Activated CD8-positive, alpha-beta memory T cell treated with anti-CD3 and anti-CD28 coated beads for 4 hours (primary cell): ENCODE results near the gene CCDC90B.

Experiments used
- DNase-seq, 2 donors: peaks; one replicate each; pipeline ENCODE4 v3.0.0-alpha.2; 2020; ENCODE audit warnings: low read depth in 2 of 2

CCDC90B gene

DNA sequence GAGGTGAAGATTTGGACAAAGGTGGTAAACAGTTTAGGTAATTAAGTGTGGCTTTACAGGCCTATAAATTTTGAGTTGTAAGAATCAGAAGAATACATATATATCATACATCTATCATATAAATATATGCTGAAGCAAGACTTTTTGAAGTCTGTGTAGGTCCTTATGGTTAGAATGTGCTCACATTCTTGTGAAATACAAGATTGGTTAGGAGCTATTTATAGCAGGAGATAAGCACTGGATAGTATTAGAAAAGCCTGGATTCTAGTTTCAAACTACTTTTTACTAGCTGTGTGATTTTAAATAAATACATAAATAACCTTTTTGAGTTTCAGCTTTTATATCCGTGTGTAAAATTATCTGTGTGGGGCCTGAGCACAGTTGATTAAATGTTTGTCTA lies 50.3 kb downstream of the CCDC90B start:
- no peak for DNase-seq

DNA sequence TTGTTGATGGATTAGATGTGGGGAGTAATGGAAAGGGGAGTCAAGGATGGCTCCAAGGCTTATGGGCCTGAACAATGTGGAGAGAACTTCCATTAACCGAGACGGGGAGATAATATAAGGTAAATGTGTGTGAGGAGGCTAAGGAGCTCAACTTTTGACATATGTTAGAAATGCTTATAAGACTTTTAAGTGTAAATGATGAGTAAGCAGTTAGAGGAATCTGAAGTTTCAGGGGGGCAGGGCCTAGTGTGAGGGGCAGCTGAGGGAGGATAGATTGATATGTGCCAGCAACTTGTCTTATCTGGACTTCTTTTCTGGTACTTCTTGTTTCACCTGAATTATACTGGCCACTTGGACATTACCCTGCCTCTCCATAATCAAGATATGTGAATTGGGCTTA lies 62.7 kb downstream of the CCDC90B start:
- no peak for DNase-seq

DNA sequence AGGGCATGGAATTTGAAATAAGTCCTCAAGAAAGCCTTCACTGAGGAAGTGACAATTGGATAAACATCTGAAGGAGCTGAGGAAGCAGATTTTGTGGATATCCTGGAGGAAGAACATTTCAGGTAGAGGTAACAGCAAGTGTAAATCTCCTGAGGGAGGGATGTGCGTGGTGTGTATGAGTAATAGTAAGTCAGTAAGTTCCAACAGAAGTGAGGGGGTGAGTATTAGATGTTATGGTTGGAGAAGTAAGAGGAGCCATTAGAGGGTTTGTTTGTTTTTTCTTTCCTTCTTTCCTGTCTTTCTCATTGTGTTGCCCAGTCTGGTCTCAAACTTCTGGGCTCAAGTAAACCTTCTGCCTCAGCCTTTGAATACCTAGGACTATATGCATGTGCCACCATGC lies 63.7 kb downstream of the CCDC90B start:
- DNase-seq: no peak

DNA sequence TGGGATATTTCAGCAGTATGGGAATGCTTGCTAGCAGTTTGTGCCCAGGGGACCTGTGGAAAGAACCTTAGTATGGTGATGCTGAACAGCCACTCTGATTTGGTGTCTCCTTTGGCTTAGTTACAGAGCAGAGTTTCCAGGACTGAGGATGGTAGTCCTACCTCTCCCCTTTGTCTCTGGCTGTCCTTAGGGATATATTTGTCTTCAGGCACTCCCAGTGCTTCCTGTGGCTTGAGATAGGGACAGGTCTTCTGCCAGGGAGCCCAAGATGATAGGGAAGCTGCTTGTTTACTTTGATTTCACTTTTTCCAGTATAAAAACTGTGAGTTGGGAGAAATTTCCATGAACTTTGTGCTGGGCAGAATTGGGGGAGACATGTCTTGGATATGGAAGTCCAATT lies 64.5 kb downstream of the CCDC90B start:
- DNase-seq: no peak

DNA sequence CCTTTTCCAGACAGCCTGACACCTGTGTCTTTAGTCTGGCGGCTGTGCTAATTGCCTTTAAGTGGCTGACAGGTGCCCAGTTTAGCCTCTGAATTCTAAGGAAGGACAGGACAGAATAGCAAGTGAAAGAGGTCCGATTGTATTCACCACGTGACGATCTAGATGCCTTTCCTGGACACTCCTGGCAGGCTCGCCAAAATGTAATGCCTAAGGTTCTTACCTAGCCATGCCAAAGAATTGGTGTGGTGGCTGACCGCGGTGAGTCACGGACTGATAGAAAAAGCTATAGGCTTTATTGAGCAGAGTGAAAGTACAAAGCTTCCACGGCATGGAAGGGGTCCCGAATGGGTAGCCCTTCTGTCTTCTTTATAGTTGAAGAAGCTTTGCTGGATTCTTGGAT lies 65.9 kb downstream of the CCDC90B start:
- DNase-seq: no peak

DNA sequence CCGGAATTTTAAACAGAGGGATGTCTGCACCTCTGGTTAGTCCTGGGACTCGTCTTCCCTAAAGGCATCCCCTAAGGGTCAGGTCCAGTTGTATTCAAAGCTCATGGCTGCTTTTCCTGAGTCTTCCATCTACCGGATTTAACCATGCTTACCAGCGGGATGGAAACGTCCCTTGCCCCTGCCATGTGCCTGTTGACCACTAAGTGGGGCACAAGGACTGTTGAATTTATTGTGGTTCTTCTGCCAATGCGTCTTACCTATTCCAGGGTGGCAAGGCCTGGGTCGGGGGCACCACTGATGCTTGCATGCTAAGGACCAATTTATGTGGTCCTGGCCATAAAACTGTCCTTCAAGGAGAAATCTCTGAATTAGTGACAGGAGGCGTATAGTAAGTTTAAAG lies 67.1 kb downstream of the CCDC90B start:
- DNase-seq: no peak
